CD4-positive, alpha-beta T cell treated with Interleukin-6 at 100 ng/mL for 8 hours (primary cell): Measurements from ENCODE around the gene MED8.
"Not testable (repeated sequence)": the region's sequence is repeated elsewhere in the genome, so short reads cannot be mapped to it uniquely, and the experiment has no call there.

Experiments
- DNase-seq: peaks from one replicate; pipeline ENCODE4 v3.0.0-alpha.2; 2020; ENCODE audit warnings: mixed read lengths, low spot score

The MED8 gene

DNA sequence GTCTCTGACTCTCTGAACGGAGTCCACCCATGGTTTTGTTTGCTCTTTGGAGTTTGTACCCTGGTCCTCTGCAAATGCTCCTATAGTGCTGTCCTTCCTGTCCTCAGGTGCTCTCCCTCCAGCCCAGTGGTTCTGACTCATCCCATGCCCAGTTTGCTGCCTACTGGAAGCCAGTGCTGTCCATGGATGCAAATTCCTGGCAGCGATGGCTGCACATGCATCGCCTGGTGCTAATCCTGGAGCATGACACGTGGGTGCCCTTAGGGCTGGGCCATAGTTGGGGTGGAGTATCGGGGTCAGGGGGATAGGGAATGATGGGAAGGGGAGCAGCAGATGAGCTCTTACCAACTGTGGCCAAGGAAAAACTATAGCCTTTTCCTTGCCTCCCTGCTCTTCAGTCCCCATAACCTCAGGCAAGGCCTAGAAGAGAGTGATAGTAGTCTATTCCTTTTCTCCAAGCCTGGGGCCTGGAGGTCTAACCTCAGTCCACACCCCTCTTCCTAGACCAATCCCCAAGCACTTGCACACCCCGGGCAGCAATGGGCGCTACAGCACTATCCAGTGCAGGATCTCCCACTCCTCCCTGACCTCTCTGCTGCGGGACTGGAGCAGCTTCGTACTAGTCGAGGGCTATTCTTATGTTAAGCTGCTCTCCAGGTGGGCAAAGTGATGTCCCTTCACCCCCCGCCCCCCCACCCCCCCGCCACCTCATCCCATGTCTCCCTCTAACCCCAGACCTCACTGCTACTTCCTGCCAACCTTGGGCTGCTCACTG is 32.6 kb upstream of the MED8 start:
- DNase-seq, result no peak

- no peak for DNase-seq
Measured at GRCh38 chr1:43421396-43421795, 31.8 kb upstream of the MED8 start.

DNA sequence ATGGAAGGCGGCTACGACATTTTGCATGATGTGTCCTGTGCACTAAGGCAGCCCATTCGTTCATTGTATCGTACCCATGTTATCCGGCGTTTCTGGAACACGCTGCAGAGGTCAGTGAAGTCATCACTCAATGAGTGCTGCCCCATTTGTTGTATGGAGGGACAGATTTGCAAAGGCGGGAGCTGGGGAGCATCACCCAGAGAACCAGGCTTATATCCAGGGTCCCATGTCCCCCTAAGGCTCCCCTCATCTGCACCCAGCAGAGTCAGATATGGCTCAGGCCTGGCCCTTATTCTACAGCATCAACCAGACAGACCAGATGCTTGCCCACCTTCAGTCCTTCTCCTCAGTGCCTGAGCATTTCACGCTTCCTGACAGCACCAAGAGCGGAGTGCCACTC is 31.3 kb upstream of the MED8 start:
- no peak for DNase-seq

DNA sequence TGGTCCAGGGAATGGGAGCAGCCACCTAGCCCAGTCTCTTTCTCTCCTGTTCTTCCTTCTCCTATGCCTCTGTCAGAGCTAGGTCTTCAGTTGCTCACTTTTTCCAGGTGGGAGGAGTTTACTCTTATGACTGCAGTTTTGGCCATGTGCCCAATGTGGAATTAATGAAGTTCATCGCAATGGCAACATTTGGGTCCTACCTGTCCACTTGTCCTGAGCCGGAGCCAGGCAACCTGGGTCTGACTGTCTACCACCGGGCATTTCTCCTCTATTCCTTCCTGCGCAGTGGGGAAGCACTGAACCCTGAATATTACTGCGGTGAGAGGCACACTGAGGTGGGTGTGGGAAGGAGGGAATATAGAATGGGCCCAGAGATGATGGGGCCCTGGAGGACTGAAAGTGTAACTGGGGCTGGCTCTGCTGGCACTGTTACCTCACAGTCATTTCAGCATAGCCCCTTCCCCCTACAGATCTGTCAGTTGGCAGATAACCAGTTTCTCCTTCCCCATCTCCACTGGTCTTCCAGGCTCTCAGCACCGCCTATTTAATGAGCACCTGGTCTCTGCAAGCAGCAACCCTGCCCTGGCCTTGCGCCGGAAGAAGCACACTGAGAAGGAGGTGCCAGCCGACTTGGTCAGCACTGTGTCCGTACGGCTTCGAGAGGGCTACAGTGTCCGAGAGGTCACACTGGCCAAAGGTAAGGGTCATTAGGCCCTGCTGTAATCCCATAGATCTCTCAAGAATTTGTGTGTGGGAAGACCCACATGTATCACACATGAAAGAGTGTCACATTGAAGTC is 30.2 kb upstream of the MED8 start:
- DNase-seq, result no peak

DNA sequence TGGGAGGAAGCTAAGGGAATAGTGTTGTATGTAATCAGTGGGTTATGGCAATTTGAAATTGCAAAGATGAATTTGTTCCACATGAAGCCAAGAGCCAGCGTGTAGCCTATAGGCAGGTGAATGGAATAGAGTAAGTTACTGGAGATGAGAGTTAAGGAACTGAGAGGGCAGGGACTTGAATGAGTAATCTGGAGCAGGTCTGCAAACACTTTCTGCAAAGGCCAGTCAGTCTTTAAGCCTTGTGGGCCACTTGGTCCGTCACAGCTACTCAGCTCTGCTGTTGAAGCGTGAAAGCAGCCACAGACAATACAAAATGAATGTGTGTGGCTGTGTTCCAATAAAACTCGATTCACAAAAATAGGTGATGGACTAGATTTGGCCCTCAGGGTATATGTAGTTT is 29.3 kb upstream of the MED8 start:
- DNase-seq, result no peak

- no peak for DNase-seq
Measured at GRCh38 chr1:43415901-43416300, 26.3 kb upstream of the MED8 start.

GRCh38 chr1:43414634-43415223 is 25.1 kb upstream of the MED8 start:
- DNase-seq, result peak; percentile 65

- not testable (repeated sequence) for DNase-seq
Measured at GRCh38 chr1:43413426-43413825, 23.8 kb upstream of the MED8 start.

DNA sequence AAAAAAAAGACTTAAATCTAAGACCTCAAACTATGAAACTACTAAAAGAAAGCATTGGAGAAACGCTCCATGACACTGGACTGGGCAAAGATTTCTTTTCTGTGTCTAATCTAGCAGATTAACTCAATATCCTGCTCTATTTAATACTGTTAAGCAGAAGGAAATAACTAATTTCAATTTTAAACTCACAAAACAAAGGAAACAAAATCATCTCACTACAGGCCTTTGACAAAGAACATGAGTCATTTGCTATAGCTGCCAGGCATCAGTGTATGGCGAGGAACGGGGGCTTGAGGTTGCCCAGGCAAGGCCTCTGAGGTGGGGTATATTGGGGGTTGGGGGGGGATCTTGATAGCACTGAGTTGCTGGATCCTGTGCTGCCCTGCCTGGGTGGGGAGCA is 21.0 kb upstream of the MED8 start:
- no peak for DNase-seq

- no peak for DNase-seq
Measured at GRCh38 chr1:43405876-43406234, 16.3 kb upstream of the MED8 start.

- DNase-seq, result no peak
Measured at GRCh38 chr1:43405219-43405875, 15.7 kb upstream of the MED8 start.

DNA sequence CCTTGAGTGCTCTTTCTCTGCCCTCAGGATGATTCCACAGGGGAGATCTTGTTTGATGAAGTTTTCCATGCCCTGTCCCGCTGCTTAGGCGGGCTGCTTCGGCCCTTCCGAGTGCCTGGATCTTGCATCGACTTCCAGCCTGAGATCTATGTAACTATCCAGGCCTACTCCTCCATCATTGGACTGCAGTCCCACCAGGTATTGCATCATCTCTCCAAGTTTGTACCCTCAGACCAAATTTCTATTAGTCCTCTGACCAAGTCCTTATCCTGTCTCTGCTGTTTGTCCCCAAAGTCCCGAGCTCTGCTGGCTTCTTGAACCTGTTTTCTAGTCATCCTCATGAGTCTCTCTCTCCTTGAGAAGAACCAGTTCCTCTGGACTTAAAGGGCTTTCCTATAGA is 14.8 kb upstream of the MED8 start:
- DNase-seq, result no peak

- no peak for DNase-seq
Measured at GRCh38 chr1:43402089-43402865, 12.7 kb upstream of the MED8 start.

- DNase-seq, result not testable (repeated sequence)
Measured at GRCh38 chr1:43400441-43400840, 10.8 kb upstream of the MED8 start.

GRCh38 chr1:43398227-43398626 is 8.6 kb upstream of the MED8 start:
- DNase-seq, result no peak

- no peak for DNase-seq
Measured at GRCh38 chr1:43396059-43396458, 6.5 kb upstream of the MED8 start.

GRCh38 chr1:43395523-43395922 is 5.9 kb upstream of the MED8 start:
- DNase-seq, result no peak

GRCh38 chr1:43392702-43393101 is 3.1 kb upstream of the MED8 start:
- DNase-seq, result no peak

DNA sequence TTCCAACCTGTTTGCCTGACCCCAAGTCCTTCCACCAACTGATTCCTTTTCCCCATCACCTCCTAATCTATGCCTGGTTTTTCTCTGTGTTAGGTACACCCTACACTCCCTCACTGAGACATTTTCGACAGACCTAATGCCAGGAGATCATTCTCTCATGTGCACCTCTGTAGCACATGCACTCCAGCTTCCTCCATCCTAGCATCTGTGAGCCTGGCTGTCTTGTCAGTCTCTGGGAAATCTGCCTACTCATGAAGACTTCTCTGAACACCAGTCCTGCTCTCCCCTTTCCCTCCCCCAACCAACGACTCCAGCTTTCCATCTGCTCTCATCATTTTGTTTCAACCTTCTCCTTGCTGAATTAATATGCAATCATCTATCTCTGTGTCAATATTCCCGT is 987 bp downstream of the MED8 start:
- DNase-seq, result no peak

DNA sequence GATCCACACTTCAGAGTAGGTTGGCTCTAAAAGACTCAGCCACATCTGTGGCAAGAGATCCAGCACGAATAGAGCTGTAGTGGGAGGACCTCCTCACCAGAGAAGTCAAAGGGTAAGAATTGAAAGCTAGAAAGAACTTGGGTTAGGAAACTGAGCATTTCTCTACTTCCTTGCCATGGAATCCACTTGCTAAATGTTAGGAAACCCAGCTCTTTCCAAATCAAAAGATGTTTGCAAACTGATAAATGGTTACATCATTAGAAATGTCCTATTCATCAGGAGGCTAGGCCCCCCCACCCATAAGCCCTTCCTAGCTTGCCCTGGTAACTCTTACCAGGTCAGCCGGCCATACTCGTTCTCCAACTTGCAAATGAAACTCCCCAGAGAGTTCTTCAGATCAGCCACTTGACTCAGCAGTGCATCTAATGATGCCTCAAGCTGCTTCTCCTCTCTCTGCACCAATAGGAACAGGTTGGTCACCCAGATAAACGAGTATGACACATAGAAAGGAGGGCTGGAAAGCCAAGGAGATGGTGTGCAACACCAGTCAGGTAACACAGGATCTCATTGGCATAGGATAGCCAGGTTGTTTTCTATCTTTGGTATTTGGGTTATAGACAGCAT is 1.5 kb downstream of the MED8 start:
- DNase-seq, result no peak

- DNase-seq, result no peak
Measured at GRCh38 chr1:43386676-43387075, 2.9 kb downstream of the MED8 start.
